ENCODE results near the gene DAB2. TPM values are rescaled to one million over a fixed set of nuclear protein-coding genes. Genes with fewer than 3 reads are reported as not detected.

Gene DAB2
- 39.8 and 175 TPM in 2 replicates for total RNA-seq (ENCODE audit: low replicate concordance)

DNA sequence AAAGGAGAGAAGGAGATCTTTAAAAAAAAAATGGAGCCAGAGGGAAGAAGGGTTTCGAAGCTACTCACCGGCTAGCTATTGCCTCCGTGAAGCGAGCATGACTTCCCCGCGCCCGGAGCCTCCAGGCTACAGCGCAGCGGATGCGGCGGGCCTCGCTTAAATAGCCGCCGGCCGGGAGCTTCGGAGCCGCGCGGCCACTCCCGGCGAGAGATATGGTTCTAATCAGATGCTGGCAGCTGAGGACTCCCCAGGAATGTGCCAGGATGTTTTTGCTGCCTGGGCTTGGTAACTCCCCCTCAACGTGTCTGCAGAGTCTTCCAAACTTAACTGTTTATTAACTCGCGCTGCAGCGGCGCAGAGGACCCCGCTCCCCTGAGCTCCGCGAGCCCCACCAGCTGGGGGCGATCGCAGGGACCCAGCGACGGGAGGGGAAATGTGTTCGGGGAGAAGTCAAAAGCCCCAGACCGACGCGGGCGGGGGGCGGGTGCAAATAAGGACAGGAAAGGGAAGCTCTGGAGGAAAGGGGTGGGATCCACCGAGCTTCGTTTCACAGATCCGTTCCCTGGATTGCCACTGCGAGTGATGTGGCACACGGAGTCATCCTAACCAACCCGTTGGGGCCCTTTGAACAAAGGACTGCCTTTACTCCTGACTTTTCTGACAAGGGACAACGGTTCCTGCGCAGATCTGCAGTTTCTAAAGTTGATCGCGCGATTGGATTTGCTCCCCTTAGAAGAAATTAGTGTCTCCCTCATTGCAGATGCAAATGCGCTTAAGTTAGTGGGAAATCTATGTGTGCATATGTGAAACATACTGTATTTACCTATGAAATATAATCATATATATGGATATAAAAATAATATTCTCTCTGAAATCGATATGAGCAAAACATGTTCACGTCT, at the start of gene DAB2:
DAB2 (minus strand) TSS at position 245 of the 902 bp plus-strand sequence. CDS start 30,660 bp downstream, outside the sequence.

DNA sequence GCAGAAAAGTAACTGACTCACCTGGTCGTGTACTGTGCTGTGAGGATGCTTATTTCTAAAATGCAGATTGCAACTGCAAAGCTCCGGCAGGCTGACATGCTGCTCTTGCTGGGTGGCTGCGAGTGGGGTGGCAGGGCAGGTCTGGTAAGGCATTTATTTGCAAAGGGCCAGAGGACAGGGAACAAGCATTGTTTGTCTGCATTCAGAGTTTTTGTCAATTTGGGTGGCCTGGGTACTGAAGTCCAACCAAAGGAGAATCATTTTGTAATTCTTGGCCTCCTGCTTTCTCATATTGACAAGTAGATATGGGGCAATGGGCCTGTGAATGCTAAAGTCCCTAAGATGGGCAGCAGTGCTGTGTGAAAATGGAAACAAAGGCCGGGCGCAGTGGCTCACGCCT, 60.4 kb downstream of the DAB2 start, which contains the start of gene C9:
C9 (minus strand) TSS at position 129 of the 400 bp plus-strand sequence; CDS start at position 98, 31 bp downstream.

Other genes starting within 250 kb of the DAB2 start
- not detected in 2 replicates for gene FYB1, start 205.4 kb downstream of the DAB2 start, total RNA-seq (ENCODE audit: low replicate concordance)
- gene C9, start 60.5 kb downstream of the DAB2 start, total RNA-seq (ENCODE audit: low replicate concordance): 1.4 TPM in 1 of 2 replicates, not detected in the other

All from smooth muscle cell of the coronary artery (primary cell).